Neural cell (in vitro differentiated cells): ENCODE results near the gene SIMC1. TPM values are rescaled to one million over a fixed set of nuclear protein-coding genes. Genes with fewer than 3 reads are reported as not detected.

Source experiments
- H2AFZ ChIP-seq: fragments of 200-600, 300-800 bp; sonication (generic), shearing (Covaris generic); 2 replicates; pipeline ENCODE4 v1.6.0; 2014; ENCODE audit warnings: low read depth, mild to moderate bottlenecking, antibody characterized with exemption, low read length, moderate library complexity
- H3F3A ChIP-seq: fragments of 200-600 bp; shearing (Covaris generic); 2 replicates; pipeline ENCODE4 v1.6.1; 2016; ENCODE audit warnings: mild to moderate bottlenecking, moderate library complexity, mixed read lengths, antibody characterized with exemption, low read length; ENCODE audit not compliant: insufficient read depth, poor library complexity, severe bottlenecking
- H3K27ac ChIP-seq: fragments of 200-600, 300-800 bp; sonication (generic), shearing (Covaris generic); 2 replicates; pipeline ENCODE4 v1.5.1; 2014; ENCODE audit warnings: mild to moderate bottlenecking, low read length, moderate library complexity
- H3K27me3 ChIP-seq: fragments of 300-800, 200-600 bp; sonication (generic), shearing (Covaris generic); 2 replicates; pipeline ENCODE4 v1.6.0; 2014; ENCODE audit warnings: mild to moderate bottlenecking, low read depth, low read length, moderate library complexity; ENCODE audit not compliant: insufficient read depth
- H3K36me3 ChIP-seq: fragments of 300-800, 200-600 bp; sonication (generic), shearing (Covaris generic); 2 replicates; pipeline ENCODE4 v1.5.1; 2014; ENCODE audit warnings: mild to moderate bottlenecking, antibody characterized with exemption, low read length, moderate library complexity; ENCODE audit not compliant: insufficient read depth
- H3K4me2 ChIP-seq: fragments of 300-800, 200-600 bp; sonication (generic), shearing (Covaris generic); 2 replicates; pipeline ENCODE4 v1.6.0; 2014; ENCODE audit warnings: mild to moderate bottlenecking, low read length
- H3K4me3 ChIP-seq: fragments of 300-800, 200-600 bp; sonication (generic), shearing (Covaris generic); 2 replicates; pipeline ENCODE4 v1.5.1; 2014; ENCODE audit warnings: mild to moderate bottlenecking, low read length, moderate library complexity
- H3K79me2 ChIP-seq: fragments of 200-600 bp; shearing (Covaris generic); replicated peaks from 2 replicates; pipeline ENCODE4 v1.6.0; 2014; ENCODE audit warnings: mild to moderate bottlenecking, low read length, moderate library complexity; ENCODE audit not compliant: insufficient read depth
- H3K9ac ChIP-seq: fragments of 300-800, 200-600 bp; sonication (generic), shearing (Covaris generic); 2 replicates; pipeline ENCODE4 v1.6.1; 2016; ENCODE audit warnings: mild to moderate bottlenecking, low read length, mixed read lengths
- H3K9me2 ChIP-seq: fragments of 200-600 bp; shearing (Covaris generic); 2 replicates; pipeline ENCODE4 v1.6.1; 2016; ENCODE audit warnings: mild to moderate bottlenecking, low read length, mixed read lengths; ENCODE audit not compliant: insufficient read depth
- H3K9me3 ChIP-seq: fragments of 200-600, 300-800 bp; sonication (generic), shearing (Covaris generic); 2 replicates; pipeline ENCODE4 v1.6.1; 2016; ENCODE audit warnings: mild to moderate bottlenecking, mixed run types, low read length, moderate library complexity, mixed read lengths
- H4K20me1 ChIP-seq: fragments of 200-600 bp; shearing (Covaris generic); 2 replicates; pipeline ENCODE4 v1.6.1; 2016; ENCODE audit warnings: mild to moderate bottlenecking, mixed run types; ENCODE audit not compliant: insufficient read depth
- EP300 ChIP-seq: fragments of 450-650 bp; conservative IDR thresholded peaks from 2 replicates; pipeline ENCODE4 v1.6.1; 2014; ENCODE audit warnings: antibody characterized with exemption, mild to moderate bottlenecking, moderate library complexity; ENCODE audit not compliant: poor library complexity, severe bottlenecking
- EZH2 ChIP-seq: fragments of 200-600, 300-800 bp; shearing (Covaris generic), sonication (generic); IDR thresholded peaks from 2 replicates; pipeline ENCODE4 v1.6.1; 2014; ENCODE audit warnings: antibody characterized with exemption, low read length, borderline replicate concordance, mild to moderate bottlenecking; ENCODE audit not compliant: insufficient read depth, poor library complexity, severe bottlenecking
- MXI1 ChIP-seq: fragments of 450-650 bp; conservative IDR thresholded peaks from 2 replicates; pipeline ENCODE4 v1.6.1; 2014; ENCODE audit warnings: antibody characterized with exemption, mild to moderate bottlenecking; ENCODE audit not compliant: poor library complexity, severe bottlenecking
- POLR2AphosphoS5 ChIP-seq: IDR thresholded peaks from 2 replicates; pipeline ENCODE4 v1.6.1; 2012
- RAD21 ChIP-seq: fragments of 450-650 bp; conservative IDR thresholded peaks from 2 replicates; pipeline ENCODE4 v1.6.1; 2014; ENCODE audit warnings: antibody characterized with exemption, mild to moderate bottlenecking, moderate library complexity
- SMC3 ChIP-seq: fragments of 450-650 bp; conservative IDR thresholded peaks from 2 replicates; pipeline ENCODE4 v1.6.1; 2014; ENCODE audit warnings: antibody characterized with exemption, mild to moderate bottlenecking, moderate library complexity; ENCODE audit not compliant: poor library complexity
- TAF1 ChIP-seq: IDR thresholded peaks from 2 replicates; pipeline ENCODE4 v1.6.1; 2012; ENCODE audit warnings: low read depth
- polyA plus RNA-seq: library from polyadenylated mRNA; depleted of rRNA; stranded (reverse); fragments of >200 nt; gene quantifications from 2 replicates; pipeline ENCODE4 v1.2.3, GENCODE V29; 2014
- TF ChIP-seq, protein P1 (sequence below): IDR thresholded peaks from 2 replicates; pipeline ENCODE4 v1.6.1; 2012; ENCODE audit warnings: borderline replicate concordance
- TF ChIP-seq, protein P2 (sequence below): fragments of 450-650 bp; IDR thresholded peaks from 2 replicates; pipeline ENCODE4 v1.5.1; 2014; ENCODE audit warnings: antibody characterized with exemption, mild to moderate bottlenecking, moderate library complexity; ENCODE audit not compliant: poor library complexity, severe bottlenecking

The SIMC1 gene
- polyA plus RNA-seq, 1 donor from 2014 or later: 20.7 TPM

DNA sequence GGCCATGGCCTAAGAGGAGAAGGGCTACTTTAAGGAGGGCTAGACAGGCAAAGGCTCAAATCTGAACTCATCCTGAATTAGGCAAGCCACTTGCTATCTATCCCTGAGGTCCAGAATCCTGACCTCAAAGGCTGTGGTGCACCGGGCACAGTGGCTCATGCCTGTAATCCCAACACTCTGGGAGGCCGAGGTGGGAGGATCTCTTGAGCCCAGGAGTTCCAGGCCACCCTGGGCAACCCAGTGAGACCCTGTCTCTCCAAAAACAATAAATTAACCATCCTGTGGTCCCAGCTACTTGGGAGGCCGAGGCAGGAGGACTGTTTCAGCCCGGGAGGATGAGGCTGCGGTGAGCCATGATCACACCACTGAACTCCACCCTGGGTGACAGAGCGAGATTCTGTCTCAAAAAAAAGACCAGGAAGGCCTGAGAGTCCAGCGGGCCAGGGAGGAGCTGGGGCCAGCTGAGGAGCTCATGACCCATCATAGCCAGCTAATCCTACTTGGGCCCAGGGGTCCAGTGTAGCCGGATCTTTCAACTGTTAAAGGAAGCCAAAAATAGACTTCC, 146.2 kb downstream of the SIMC1 start:
- Histone ChIP-seq H4K20me1 (no peaks in the 10 kb centered on the region), H3K79me2 (peaks cover 10% of the 10 kb centered on the region), H3K27ac (no peak overlapping the region), H3F3A (no peaks in the 10 kb centered on the region), H3K36me3 (no peaks in the 10 kb centered on the region), H3K9me3 (no peaks in the 10 kb centered on the region), H3K9me2 (no peaks in the 10 kb centered on the region), H2AFZ (no peak overlapping the region), H3K4me3 (no peak overlapping the region), H3K9ac (no peak overlapping the region), H3K27me3 (no peaks in the 10 kb centered on the region), H3K4me2 (no peak overlapping the region)
- TF ChIP-seq POLR2AphosphoS5 (no peak), TAF1 (no peak), EZH2 (no peak), RAD21 (no peak), MXI1 (no peak), SMC3 (no peak), EP300 (no peak)
- TF ChIP-seq, protein P1, sequence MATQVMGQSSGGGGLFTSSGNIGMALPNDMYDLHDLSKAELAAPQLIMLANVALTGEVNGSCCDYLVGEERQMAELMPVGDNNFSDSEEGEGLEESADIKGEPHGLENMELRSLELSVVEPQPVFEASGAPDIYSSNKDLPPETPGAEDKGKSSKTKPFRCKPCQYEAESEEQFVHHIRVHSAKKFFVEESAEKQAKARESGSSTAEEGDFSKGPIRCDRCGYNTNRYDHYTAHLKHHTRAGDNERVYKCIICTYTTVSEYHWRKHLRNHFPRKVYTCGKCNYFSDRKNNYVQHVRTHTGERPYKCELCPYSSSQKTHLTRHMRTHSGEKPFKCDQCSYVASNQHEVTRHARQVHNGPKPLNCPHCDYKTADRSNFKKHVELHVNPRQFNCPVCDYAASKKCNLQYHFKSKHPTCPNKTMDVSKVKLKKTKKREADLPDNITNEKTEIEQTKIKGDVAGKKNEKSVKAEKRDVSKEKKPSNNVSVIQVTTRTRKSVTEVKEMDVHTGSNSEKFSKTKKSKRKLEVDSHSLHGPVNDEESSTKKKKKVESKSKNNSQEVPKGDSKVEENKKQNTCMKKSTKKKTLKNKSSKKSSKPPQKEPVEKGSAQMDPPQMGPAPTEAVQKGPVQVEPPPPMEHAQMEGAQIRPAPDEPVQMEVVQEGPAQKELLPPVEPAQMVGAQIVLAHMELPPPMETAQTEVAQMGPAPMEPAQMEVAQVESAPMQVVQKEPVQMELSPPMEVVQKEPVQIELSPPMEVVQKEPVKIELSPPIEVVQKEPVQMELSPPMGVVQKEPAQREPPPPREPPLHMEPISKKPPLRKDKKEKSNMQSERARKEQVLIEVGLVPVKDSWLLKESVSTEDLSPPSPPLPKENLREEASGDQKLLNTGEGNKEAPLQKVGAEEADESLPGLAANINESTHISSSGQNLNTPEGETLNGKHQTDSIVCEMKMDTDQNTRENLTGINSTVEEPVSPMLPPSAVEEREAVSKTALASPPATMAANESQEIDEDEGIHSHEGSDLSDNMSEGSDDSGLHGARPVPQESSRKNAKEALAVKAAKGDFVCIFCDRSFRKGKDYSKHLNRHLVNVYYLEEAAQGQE: no peak
- TF ChIP-seq, protein P2, sequence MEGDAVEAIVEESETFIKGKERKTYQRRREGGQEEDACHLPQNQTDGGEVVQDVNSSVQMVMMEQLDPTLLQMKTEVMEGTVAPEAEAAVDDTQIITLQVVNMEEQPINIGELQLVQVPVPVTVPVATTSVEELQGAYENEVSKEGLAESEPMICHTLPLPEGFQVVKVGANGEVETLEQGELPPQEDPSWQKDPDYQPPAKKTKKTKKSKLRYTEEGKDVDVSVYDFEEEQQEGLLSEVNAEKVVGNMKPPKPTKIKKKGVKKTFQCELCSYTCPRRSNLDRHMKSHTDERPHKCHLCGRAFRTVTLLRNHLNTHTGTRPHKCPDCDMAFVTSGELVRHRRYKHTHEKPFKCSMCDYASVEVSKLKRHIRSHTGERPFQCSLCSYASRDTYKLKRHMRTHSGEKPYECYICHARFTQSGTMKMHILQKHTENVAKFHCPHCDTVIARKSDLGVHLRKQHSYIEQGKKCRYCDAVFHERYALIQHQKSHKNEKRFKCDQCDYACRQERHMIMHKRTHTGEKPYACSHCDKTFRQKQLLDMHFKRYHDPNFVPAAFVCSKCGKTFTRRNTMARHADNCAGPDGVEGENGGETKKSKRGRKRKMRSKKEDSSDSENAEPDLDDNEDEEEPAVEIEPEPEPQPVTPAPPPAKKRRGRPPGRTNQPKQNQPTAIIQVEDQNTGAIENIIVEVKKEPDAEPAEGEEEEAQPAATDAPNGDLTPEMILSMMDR: no peak

DNA sequence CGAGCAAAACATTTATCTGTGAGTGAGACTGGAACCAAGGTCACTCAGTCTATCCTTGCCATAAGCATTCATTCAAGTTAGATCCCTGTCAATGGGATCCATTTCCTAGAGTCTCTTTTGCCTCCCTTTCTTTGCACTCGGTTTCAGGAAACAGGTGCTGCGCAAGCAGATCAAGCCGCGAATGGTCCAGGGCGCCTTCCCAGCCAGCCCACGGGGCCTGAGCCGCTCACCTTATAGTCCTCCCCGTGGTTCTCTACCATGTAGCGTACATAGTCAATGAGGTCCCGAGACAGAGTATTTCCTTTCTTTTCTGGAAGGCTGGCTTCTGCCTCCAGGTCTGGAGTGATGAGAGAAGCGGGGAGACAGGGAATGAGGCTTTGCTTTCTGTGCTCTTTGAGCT, 146.8 kb downstream of the SIMC1 start:
- no peaks in the 10 kb centered on the region for H3K9me3 ChIP-seq
- no peaks in the 10 kb centered on the region for H3F3A ChIP-seq
- H3K27ac ChIP-seq: no peak overlapping the region
- H2AFZ ChIP-seq: no peak overlapping the region
- no peaks in the 10 kb centered on the region for H3K36me3 ChIP-seq
- no peaks in the 10 kb centered on the region for H3K27me3 ChIP-seq
- no peaks in the 10 kb centered on the region for H3K9me2 ChIP-seq
- H3K4me2 ChIP-seq: no peak overlapping the region
- H3K79me2 ChIP-seq: peaks cover 10% of the 10 kb centered on the region
- no peaks in the 10 kb centered on the region for H4K20me1 ChIP-seq
- H3K4me3 ChIP-seq: no peak overlapping the region
- no peak overlapping the region for H3K9ac ChIP-seq
- TF ChIP-seq, protein P2: no peak
- TF ChIP-seq EZH2 (no peak), POLR2AphosphoS5 (no peak), TAF1 (no peak), MXI1 (no peak), SMC3 (no peak), RAD21 (no peak), EP300 (no peak)
- TF ChIP-seq, protein P1: no peak
